GM23248 (cell line): ENCODE data around the gene ACTL6B.

Experiments used
- EZH2 ChIP-seq: fragments of 200-600 bp; sonication (generic); IDR thresholded peaks from 2 replicates; pipeline ENCODE4 v1.6.1; 2018; ENCODE audit warnings: antibody characterized with exemption, mild to moderate bottlenecking; ENCODE audit not compliant: insufficient read depth, poor library complexity, severe bottlenecking
- EZH2phosphoT487 ChIP-seq: fragments of 200-600 bp; sonication (generic); IDR thresholded peaks from 2 replicates; pipeline ENCODE4 v1.6.1; 2018; ENCODE audit warnings: antibody characterized with exemption, moderate library complexity, mild to moderate bottlenecking, low read depth; ENCODE audit not compliant: insufficient read depth

DNA sequence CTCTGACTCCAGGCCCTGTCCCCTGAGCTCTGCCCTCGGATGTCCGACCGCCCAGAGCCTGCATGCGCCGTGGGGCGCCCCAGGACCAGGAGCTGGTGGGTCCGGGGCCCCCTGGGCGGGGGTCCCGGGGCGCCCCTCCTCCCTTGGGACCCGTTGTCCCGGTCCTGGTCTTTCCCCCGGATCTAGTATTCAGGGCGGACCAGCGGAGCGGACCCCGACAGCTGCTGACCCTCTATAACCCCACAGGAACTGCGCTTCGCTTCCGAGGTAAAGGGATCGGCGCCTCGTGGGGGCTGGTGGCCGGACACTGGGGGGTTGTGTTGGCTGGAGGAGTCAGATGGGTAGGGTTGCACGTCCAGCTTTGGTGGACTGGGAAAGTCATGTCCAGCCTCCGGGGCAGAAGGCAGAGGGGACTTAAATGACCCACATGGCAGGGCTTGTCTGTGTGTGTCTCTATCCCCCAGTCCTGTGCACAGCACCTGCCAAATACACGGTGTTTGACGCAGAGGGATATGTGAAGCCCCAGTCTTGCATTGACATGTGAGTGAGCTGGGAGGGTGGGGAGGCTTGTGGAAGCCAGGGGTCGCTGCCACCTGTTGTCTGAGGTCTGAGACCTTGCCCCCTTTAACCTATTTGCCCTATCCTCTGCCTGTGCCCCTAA lies 43.4 kb downstream of the ACTL6B start:
- TF ChIP-seq EZH2, result no peak
- no peak for TF ChIP-seq EZH2phosphoT487
